A204.1 (cell line): ENCODE results near the gene RAD9A.

Experiments used
- FAIRE-seq: peaks from 2 replicates; lab custom pipeline; 2012; peaks lifted over from hg19 to GRCh38; lab: Jason Lieb, UNC

RAD9A gene

DNA sequence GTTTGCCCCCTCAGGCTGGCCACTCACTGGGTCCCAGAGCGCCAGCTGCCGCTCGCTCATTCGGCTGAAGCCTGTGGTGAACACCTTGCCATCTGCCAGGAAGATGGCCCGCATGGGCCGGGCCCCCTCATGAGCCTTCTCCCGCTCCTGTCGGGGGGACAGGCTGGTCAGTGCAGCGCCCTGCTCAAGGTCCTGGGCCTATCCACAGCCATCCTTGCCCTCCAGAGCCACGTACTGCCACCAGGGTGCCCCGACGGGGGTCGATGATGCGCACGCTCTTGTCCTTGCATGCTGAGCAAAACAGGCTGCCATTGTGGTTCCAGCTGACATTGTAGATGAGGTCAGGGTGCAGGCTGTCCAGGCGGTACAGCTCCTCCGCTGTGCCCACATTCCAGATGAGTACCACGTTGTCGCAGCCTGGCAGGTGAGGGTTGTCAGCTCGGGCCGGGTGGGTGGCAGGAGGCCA lies 49.3 kb downstream of the RAD9A start:
- FAIRE-seq, result no peak

DNA sequence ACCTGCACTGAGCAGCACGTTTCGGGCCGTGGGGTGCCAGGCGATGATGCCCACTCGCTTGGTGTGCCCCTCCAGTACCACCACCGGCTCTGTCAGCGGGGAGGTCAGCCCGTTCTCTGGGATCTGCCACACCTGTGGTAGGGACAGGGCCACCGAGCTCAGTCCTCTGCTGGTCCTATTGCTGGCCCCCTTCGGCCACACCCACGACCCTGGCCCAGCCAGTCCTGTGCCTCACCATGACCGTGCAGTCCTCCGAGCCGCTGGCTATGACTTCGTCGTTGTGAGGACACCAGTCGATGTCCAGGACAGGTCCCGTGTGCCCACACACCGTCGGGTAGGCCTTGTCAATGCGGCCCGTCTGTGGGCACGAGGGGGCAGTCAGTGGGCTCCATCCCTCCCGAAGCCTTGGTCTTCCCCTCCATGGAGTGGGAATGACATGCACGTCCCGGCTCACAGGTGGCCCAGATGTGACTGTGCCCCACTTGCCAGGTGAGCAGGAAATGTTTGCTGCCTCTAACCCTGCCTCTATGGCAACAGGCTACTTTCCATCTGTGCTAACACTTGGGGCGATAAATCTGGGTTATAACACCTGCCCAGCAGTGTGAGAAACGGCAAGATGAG lies 50.1 kb downstream of the RAD9A start:
- FAIRE-seq, result no peak

DNA sequence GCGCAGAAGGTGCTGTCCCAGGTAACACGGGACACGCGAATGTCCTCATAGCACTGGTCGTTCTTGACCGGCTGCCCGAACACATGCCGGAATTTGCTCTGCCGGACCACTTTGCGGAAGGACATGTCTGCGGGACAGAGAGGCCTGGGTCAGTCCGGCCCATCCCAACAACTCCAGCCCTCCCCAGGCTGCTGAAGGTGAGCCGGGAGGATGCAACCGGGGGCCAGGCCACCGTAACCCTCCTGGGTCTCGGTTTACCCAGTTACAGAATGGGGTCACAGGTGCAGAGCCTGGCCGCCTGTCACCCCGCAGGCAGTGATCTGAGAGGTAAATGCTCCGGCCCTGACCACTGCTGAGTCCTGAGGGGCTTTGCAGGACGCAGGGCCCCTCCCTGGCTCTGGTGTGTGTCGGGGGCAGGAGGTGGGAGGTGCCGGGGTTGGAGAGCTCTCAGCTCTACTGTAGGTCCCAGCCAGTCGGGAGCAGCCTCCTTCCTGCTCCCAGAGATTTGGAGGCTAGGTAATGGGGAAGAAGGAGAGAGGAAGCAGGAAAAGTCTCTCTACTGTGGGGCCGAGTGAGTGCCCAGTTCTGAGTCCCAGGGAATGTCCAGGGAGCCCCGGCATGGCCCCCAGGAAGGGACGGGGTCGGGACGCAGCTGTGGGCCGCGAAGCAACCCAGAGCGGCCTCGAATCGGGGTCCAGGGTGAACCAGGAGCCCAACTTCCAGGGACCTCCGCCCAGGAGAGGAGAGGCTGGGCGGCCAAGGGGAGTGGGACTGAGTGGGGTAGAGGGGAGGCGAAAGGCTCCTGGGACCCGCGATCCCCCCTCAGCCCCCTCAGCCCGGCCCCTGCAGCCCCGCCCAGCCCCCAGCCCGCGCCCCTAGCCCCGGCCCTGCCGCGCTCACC lies 51.0 kb downstream of the RAD9A start:
- no peak for FAIRE-seq

DNA sequence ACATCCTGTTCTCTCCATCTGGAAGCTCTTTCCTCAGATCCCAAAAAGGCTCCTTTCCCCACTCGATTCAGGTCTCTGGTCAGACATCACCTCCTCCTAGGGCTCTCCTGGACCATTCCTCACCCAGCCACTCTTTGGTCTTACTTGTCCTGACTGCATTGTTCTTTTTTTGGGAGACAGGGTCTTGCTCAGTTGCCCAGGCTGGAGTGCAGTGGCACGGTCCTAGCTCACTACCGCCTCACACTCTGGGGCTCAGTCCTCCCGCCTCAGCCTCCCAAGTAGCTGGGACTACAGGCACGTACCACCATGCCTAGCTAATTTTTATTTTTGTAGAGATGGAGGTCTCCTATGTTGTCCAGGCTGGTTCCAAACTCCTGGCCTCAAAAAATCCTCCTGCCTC lies 53.7 kb downstream of the RAD9A start:
- FAIRE-seq, result no peak
